GM10248 (cell line): Measurements from ENCODE around the gene ARHGAP21.

Experiments
- CTCF ChIA-PET: fragments of 300-600 bp; sonication (Branson Sonifier 250); formaldehyde crosslinking; extraction: SDS; loops from one replicate; lab custom pipeline; 2021; ENCODE audit warnings: antibody characterized with exemption; lab: Yijun Ruan, JAX
- POLR2A ChIA-PET: fragments of 350-650 bp; sonication (Branson Sonifier 250); formaldehyde crosslinking; extraction: SDS; loops from one replicate; lab custom pipeline; 2020; ENCODE audit warnings: antibody characterized with exemption; lab: Yijun Ruan, JAX
- DNase-seq: peaks from one replicate; pipeline ENCODE4 v3.0.0; 2012; ENCODE audit errors: extremely low spot score
- CTCF ChIP-seq: IDR thresholded peaks from 2 replicates; pipeline ENCODE4 v1.5.1; 2012; ENCODE audit warnings: mild to moderate bottlenecking, low read depth; ENCODE audit errors: extremely low read depth, missing control alignments, control extremely low read depth

ARHGAP21 gene

GRCh38 chr10:24617771-24618396 lies 105.8 kb downstream of the ARHGAP21 start:
- ChIA-PET POLR2A (no interaction called here), CTCF (interaction anchor here (0.6 to 5.1 kb wide), 46 partner anchors 9 to 609 kb away, joined by 3 to 95 read pairs (median 5); partner anchors contain the start of genes ENKUR and THNSL1)
- peak; percentile 36 for DNase-seq
- peak; percentile 74 for TF ChIP-seq CTCF

GRCh38 chr10:24616536-24616935 lies 107.2 kb downstream of the ARHGAP21 start:
- TF ChIP-seq CTCF: no peak
- POLR2A ChIA-PET: no interaction called here
- CTCF ChIA-PET: interaction anchor here (0.7 to 5.1 kb wide), 9 partner anchors 8 to 464 kb away, joined by 3 to 95 read pairs (median 5); no protein-coding TSS in a partner anchor
- no peak for DNase-seq

GRCh38 chr10:24606021-24606420 lies 117.7 kb downstream of the ARHGAP21 start:
- DNase-seq: no peak
- POLR2A ChIA-PET: no interaction called here
- CTCF ChIA-PET: interaction anchor here (3.5 kb wide), 1 partner anchor 11 kb away, joined by 23 read pairs; no protein-coding TSS in a partner anchor
- no peak for TF ChIP-seq CTCF

GRCh38 chr10:24605141-24605540 lies 118.5 kb downstream of the ARHGAP21 start:
- DNase-seq: no peak
- CTCF ChIA-PET: interaction anchor here (3.5 kb wide), 1 partner anchor 12 kb away, joined by 23 read pairs; no protein-coding TSS in a partner anchor
- no peak for TF ChIP-seq CTCF
- POLR2A ChIA-PET: no interaction called here

- no peak for DNase-seq
- POLR2A ChIA-PET: no interaction called here
- CTCF ChIA-PET: no interaction called here
- TF ChIP-seq CTCF: no peak
These were observed 120.4 kb downstream of the ARHGAP21 start for GRCh38 chr10:24603333-24603732.

- CTCF ChIA-PET: interaction anchor here (1.0 to 2.3 kb wide), 3 partner anchors 10 to 20 kb away, joined by 3 to 8 read pairs (median 3); no protein-coding TSS in a partner anchor
- POLR2A ChIA-PET: no interaction called here
- no peak for TF ChIP-seq CTCF
- DNase-seq: no peak
These were observed 125.7 kb downstream of the ARHGAP21 start for GRCh38 chr10:24597961-24598360.
